HEK293 (cell line): Measurements from ENCODE around the gene ARHGAP26.

Experiments
- CTCF ChIA-PET: fragments of 350-600 bp; formaldehyde crosslinking; extraction: SDS; loops from one replicate; lab custom pipeline; 2021; ENCODE audit warnings: antibody characterized with exemption; lab: Yijun Ruan, JAX
- POLR2A ChIA-PET: fragments of 300-600 bp; formaldehyde crosslinking; extraction: SDS; loops from one replicate; lab custom pipeline; 2020; ENCODE audit warnings: antibody characterized with exemption, inconsistent platforms; lab: Yijun Ruan, JAX
- H3K27ac ChIP-seq: fragments of 200-500 bp; sonication (Bioruptor generic); 2 replicates; pipeline ENCODE4 v1.5.1; 2014; ENCODE audit warnings: low read depth, low read length, control low read depth, inconsistent platforms; ENCODE audit errors: extremely low read depth
- H3K36me3 ChIP-seq, 2 experiments: fragments of 200-500 bp in 1 of 2; sonication (Bioruptor generic) in 1 of 2; 1 replicate in 1 of 2; 2 replicates in 1 of 2; pipeline ENCODE4 v1.5.1; 2014 to 2017; ENCODE audit warnings: inconsistent platforms in 2 of 2, low read length in 2 of 2; ENCODE audit not compliant: control insufficient read depth in 2 of 2, insufficient read depth in 1 of 2
- H3K4me1 ChIP-seq: fragments of 200-500 bp; sonication (Bioruptor generic); 2 replicates; pipeline ENCODE4 v1.5.1; 2014; ENCODE audit warnings: mild to moderate bottlenecking, low read length, inconsistent platforms; ENCODE audit not compliant: control insufficient read depth, insufficient read depth
- H3K4me3 ChIP-seq: 2 replicates; pipeline ENCODE4 v1.5.1; 2011; ENCODE audit warnings: low read depth, mild to moderate bottlenecking, control low read depth, low read length, moderate library complexity
- H3K9me3 ChIP-seq: fragments of 200-500 bp; sonication (Bioruptor generic); 2 replicates; pipeline ENCODE4 v1.5.1; 2014; ENCODE audit warnings: low read depth, low read length, inconsistent platforms; ENCODE audit not compliant: control insufficient read depth, insufficient read depth
- CTCF ChIP-seq: fragments of 450-650 bp; formaldehyde crosslinking; IDR thresholded peaks from 2 replicates; pipeline ENCODE4 v1.5.1; 2016; ENCODE audit warnings: missing biosample characterization, missing genetic modification characterization
- PRDM4 ChIP-seq: fragments of 450-650 bp; formaldehyde crosslinking; IDR thresholded peaks from 2 replicates; pipeline ENCODE4 v1.5.1; 2017; ENCODE audit warnings: missing biosample characterization, missing genetic modification characterization
- PRDM6 ChIP-seq: fragments of 450-650 bp; formaldehyde crosslinking; IDR thresholded peaks from 2 replicates; pipeline ENCODE4 v1.5.1; 2017; ENCODE audit warnings: missing biosample characterization, missing genetic modification characterization
- TSHZ1 ChIP-seq: fragments of 450-650 bp; formaldehyde crosslinking; IDR thresholded peaks from 2 replicates; pipeline ENCODE4 v1.5.1; 2016; ENCODE audit warnings: missing biosample characterization, missing genetic modification characterization, borderline replicate concordance
- YY1 ChIP-seq: fragments of 450-650 bp; formaldehyde crosslinking; IDR thresholded peaks from 2 replicates; pipeline ENCODE4 v1.5.1; 2018; ENCODE audit warnings: missing biosample characterization, missing genetic modification characterization
- ZIC2 ChIP-seq: fragments of 450-650 bp; formaldehyde crosslinking; IDR thresholded peaks from 2 replicates; pipeline ENCODE4 v1.5.1; 2016; ENCODE audit warnings: missing biosample characterization, missing genetic modification characterization
- ZNF133 ChIP-seq: fragments of 450-650 bp; formaldehyde crosslinking; IDR thresholded peaks from 2 replicates; pipeline ENCODE4 v1.5.1; 2016; ENCODE audit warnings: missing biosample characterization, missing genetic modification characterization
- ZNF174 ChIP-seq: fragments of 450-650 bp; formaldehyde crosslinking; IDR thresholded peaks from 2 replicates; pipeline ENCODE4 v1.5.0; 2017; ENCODE audit warnings: missing biosample characterization, mild to moderate bottlenecking, missing genetic modification characterization
- ZNF529 ChIP-seq: fragments of 450-650 bp; formaldehyde crosslinking; IDR thresholded peaks from 2 replicates; pipeline ENCODE4 v1.5.1; 2017; ENCODE audit warnings: missing genetic modification characterization, missing biosample characterization; ENCODE audit not compliant: insufficient replicate concordance
- ZNF560 ChIP-seq: fragments of 450-650 bp; formaldehyde crosslinking; IDR thresholded peaks from 2 replicates; pipeline ENCODE4 v1.5.1; 2017; ENCODE audit warnings: missing biosample characterization, missing genetic modification characterization, borderline replicate concordance
- ZNF623 ChIP-seq: fragments of 450-650 bp; formaldehyde crosslinking; IDR thresholded peaks from 2 replicates; pipeline ENCODE4 v1.5.1; 2016; ENCODE audit warnings: missing biosample characterization, missing genetic modification characterization
- ZNF670 ChIP-seq: fragments of 450-650 bp; formaldehyde crosslinking; IDR thresholded peaks from 2 replicates; pipeline ENCODE4 v1.5.1; 2016; ENCODE audit warnings: missing biosample characterization, missing genetic modification characterization, low read depth
- ZNF701 ChIP-seq: fragments of 450-650 bp; formaldehyde crosslinking; IDR thresholded peaks from 2 replicates; pipeline ENCODE4 v1.5.1; 2016; ENCODE audit warnings: missing biosample characterization, missing genetic modification characterization
- ZNF747 ChIP-seq: fragments of 450-650 bp; formaldehyde crosslinking; IDR thresholded peaks from 2 replicates; pipeline ENCODE4 v1.5.1; 2016; ENCODE audit warnings: missing biosample characterization, missing genetic modification characterization
- TF ChIP-seq, protein P1 (sequence below): fragments of 450-650 bp; formaldehyde crosslinking; IDR thresholded peaks from 2 replicates; pipeline ENCODE4 v1.5.1; 2016; ENCODE audit warnings: missing biosample characterization, missing genetic modification characterization
- TF ChIP-seq, protein P2 (sequence below): fragments of 450-650 bp; formaldehyde crosslinking; IDR thresholded peaks from 2 replicates; pipeline ENCODE4 v1.5.1; 2017; ENCODE audit warnings: missing biosample characterization, mild to moderate bottlenecking, missing genetic modification characterization, moderate library complexity
- TF ChIP-seq, protein P3 (sequence below): fragments of 450-650 bp; formaldehyde crosslinking; IDR thresholded peaks from 2 replicates; pipeline ENCODE4 v1.5.1; 2016; ENCODE audit warnings: missing biosample characterization, missing genetic modification characterization, borderline replicate concordance
- TF ChIP-seq, protein P4 (sequence below): fragments of 450-650 bp; formaldehyde crosslinking; IDR thresholded peaks from 2 replicates; pipeline ENCODE4 v1.5.1; 2016; ENCODE audit warnings: missing biosample characterization, missing genetic modification characterization

Gene ARHGAP26

GRCh38 chr5:142784401-142784955 lies 14.3 kb downstream of the ARHGAP26 start:
- no peak overlapping the region for H3K27ac ChIP-seq
- ChIA-PET POLR2A (interaction anchor here (2.5 kb wide), 1 partner anchor 14 kb away, joined by 10 read pairs; the partner anchor contains the start of gene ARHGAP26), CTCF (interaction anchor here (0.9 to 1.5 kb wide), 3 partner anchors 13 to 71 kb away, joined by 3 to 5 read pairs (median 4); partner anchors contain the start of gene ARHGAP26)
- peaks cover 19% of the 10 kb centered on the region for H3K4me1 ChIP-seq
- H3K9me3 ChIP-seq, result no peaks in the 10 kb centered on the region
- no peak overlapping the region for H3K4me3 ChIP-seq
- no peaks in the 10 kb centered on the region for H3K36me3 ChIP-seq
- TF ChIP-seq ZNF701 (no peak), PRDM6 (tag by site-specific recombination) (peak; percentile 43; the same call in 1 of the 2 replicates), TSHZ1 (no peak), ZNF670 (no peak), ZNF747 (no peak), CTCF (tag by site-specific recombination) (no peak), ZNF133 (tag by site-specific recombination) (no peak), PRDM4 (tag by site-specific recombination) (no peak), ZNF174 (tag by site-specific recombination) (no peak), ZNF529 (tag by site-specific recombination) (no peak), ZNF623 (tag by site-specific recombination) (no peak), YY1 (tag by site-specific recombination) (no peak), ZIC2 (tag by site-specific recombination) (no peak), ZNF560 (tag by site-specific recombination) (no peak)
- TF ChIP-seq, protein P1, sequence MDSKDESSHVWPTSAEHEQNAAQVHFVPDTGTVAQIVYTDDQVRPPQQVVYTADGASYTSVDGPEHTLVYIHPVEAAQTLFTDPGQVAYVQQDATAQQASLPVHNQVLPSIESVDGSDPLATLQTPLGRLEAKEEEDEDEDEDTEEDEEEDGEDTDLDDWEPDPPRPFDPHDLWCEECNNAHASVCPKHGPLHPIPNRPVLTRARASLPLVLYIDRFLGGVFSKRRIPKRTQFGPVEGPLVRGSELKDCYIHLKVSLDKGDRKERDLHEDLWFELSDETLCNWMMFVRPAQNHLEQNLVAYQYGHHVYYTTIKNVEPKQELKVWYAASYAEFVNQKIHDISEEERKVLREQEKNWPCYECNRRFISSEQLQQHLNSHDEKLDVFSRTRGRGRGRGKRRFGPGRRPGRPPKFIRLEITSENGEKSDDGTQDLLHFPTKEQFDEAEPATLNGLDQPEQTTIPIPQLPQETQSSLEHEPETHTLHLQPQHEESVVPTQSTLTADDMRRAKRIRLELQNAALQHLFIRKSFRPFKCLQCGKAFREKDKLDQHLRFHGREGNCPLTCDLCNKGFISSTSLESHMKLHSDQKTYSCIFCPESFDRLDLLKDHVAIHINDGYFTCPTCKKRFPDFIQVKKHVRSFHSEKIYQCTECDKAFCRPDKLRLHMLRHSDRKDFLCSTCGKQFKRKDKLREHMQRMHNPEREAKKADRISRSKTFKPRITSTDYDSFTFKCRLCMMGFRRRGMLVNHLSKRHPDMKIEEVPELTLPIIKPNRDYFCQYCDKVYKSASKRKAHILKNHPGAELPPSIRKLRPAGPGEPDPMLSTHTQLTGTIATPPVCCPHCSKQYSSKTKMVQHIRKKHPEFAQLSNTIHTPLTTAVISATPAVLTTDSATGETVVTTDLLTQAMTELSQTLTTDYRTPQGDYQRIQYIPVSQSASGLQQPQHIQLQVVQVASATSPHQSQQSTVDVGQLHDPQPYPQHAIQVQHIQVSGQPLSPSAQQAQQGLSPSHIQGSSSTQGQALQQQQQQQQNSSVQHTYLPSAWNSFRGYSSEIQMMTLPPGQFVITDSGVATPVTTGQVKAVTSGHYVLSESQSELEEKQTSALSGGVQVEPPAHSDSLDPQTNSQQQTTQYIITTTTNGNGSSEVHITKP (tag by site-specific recombination), result peak; percentile 91
- TF ChIP-seq, protein P2, sequence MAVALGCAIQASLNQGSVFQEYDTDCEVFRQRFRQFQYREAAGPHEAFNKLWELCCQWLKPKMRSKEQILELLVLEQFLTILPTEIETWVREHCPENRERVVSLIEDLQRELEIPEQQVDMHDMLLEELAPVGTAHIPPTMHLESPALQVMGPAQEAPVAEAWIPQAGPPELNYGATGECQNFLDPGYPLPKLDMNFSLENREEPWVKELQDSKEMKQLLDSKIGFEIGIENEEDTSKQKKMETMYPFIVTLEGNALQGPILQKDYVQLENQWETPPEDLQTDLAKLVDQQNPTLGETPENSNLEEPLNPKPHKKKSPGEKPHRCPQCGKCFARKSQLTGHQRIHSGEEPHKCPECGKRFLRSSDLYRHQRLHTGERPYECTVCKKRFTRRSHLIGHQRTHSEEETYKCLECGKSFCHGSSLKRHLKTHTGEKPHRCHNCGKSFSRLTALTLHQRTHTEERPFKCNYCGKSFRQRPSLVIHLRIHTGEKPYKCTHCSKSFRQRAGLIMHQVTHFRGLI, result peak; percentile 20; the same call in 1 of the 2 replicates
- TF ChIP-seq, protein P3, sequence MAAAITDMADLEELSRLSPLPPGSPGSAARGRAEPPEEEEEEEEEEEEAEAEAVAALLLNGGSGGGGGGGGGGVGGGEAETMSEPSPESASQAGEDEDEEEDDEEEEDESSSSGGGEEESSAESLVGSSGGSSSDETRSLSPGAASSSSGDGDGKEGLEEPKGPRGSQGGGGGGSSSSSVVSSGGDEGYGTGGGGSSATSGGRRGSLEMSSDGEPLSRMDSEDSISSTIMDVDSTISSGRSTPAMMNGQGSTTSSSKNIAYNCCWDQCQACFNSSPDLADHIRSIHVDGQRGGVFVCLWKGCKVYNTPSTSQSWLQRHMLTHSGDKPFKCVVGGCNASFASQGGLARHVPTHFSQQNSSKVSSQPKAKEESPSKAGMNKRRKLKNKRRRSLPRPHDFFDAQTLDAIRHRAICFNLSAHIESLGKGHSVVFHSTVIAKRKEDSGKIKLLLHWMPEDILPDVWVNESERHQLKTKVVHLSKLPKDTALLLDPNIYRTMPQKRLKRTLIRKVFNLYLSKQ (tag by site-specific recombination), result no peak
- TF ChIP-seq, protein P4, sequence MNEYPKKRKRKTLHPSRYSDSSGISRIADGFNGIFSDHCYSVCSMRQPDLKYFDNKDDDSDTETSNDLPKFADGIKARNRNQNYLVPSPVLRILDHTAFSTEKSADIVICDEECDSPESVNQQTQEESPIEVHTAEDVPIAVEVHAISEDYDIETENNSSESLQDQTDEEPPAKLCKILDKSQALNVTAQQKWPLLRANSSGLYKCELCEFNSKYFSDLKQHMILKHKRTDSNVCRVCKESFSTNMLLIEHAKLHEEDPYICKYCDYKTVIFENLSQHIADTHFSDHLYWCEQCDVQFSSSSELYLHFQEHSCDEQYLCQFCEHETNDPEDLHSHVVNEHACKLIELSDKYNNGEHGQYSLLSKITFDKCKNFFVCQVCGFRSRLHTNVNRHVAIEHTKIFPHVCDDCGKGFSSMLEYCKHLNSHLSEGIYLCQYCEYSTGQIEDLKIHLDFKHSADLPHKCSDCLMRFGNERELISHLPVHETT, result no peak
